ENCODE results near the gene TRMT5. TPM values are rescaled to one million over a fixed set of nuclear protein-coding genes. Genes with fewer than 3 reads are reported as not detected.

The TRMT5 gene
- total and polyA plus RNA-seq, 2 of the 8 experiments (the other 6 are each of a cell fraction or from before 2014, with no cell fraction given), result 4.3 to 24.2 TPM

GRCh38 chr14:60974090-60974651 lies 6.7 kb downstream of the TRMT5 start:
- H2BK12ac ChIP-seq (ENCODE audit: low read depth, low read length), result no peak overlapping the region
- no peak overlapping the region for H3K4me3 ChIP-seq (ENCODE audit: extremely low read depth in 1 of 4, insufficient read depth in 2 of 4, low read depth in 3 of 4, low read length in 4 of 4)
- no peak overlapping the region for H4K91ac ChIP-seq (replicated peaks; ENCODE audit: insufficient read length, low read length)
- no peak overlapping the region for H4K5ac ChIP-seq (ENCODE audit: insufficient read length, low read depth, low read length)
- H3K36me3 ChIP-seq (ENCODE audit: control insufficient read depth in 2 of 4, insufficient read depth in 4 of 4, low read length in 3 of 4), result peaks cover 0 to 41% (median 12%) of the 10 kb centered on the region in 4 experiments; a peak in 6 of 8 replicates
- H3K18ac ChIP-seq (ENCODE audit: extremely low read depth, low read length), result no peak overlapping the region
- no peak overlapping the region for H2BK5ac ChIP-seq (ENCODE audit: low read depth, low read length)
- H3K27ac ChIP-seq (ENCODE audit: low read depth, low read length), result no peak overlapping the region
- H3K14ac ChIP-seq (ENCODE audit: insufficient read length), result no peak overlapping the region
- no peaks in the 10 kb centered on the region for H3K27me3 ChIP-seq (replicated peaks in 1 of 4; ENCODE audit: control insufficient read depth in 3 of 4, extremely low read depth in 1 of 4, insufficient read depth in 3 of 4, low read length in 3 of 4)
- H4K8ac ChIP-seq (ENCODE audit: extremely low read depth, insufficient read depth, low read length), result no peak overlapping the region
- no peak for DNase-seq (ENCODE audit: low read depth in 1 of 2, low spot score in 2 of 2)
- H3K4ac ChIP-seq (replicated peaks; ENCODE audit: insufficient read length, low read depth, low read length), result no peak overlapping the region
- H3K79me1 ChIP-seq (ENCODE audit: low read depth, low read length), result no peaks in the 10 kb centered on the region
- no peak overlapping the region for H2BK15ac ChIP-seq (ENCODE audit: low read length)
- ChIA-PET CTCF (ENCODE audit: partially characterized antibody) (no interaction called here), POLR2A (ENCODE audit: partially characterized antibody) (no interaction called here)
- FAIRE-seq, result no peak
- 88% methylated on average over 6 of the region's 6 CpGs; no CpG with 5 or more reads in 1 of the 2 experiments for WGBS, 2 experiments (ENCODE audit: extremely low coverage in 1 of 2, insufficient coverage in 1 of 2, insufficient read length in 1 of 2, insufficient replicate concordance in 2 of 2, low coverage in 1 of 2, low lambda C conversion rate in 2 of 2, missing lambda C conversion rate in 1 of 2)
- no peaks in the 10 kb centered on the region for H3K23me2 ChIP-seq (ENCODE audit: low read depth, low read length)
- H3K9me3 ChIP-seq (ENCODE audit: insufficient read depth in 2 of 2, low read depth in 1 of 2, low read length in 1 of 2), result no peaks in the 10 kb centered on the region
- no peak overlapping the region for H3K23ac ChIP-seq (ENCODE audit: insufficient read length)
- peaks cover 0 to 3% of the 10 kb centered on the region in 2 experiments for H4K20me1 ChIP-seq (replicated peaks in 1 of 2; ENCODE audit: control insufficient read depth in 1 of 2, insufficient read depth in 2 of 2, low read length in 2 of 2)
- no peak overlapping the region for H2BK20ac ChIP-seq (ENCODE audit: low read length)
- H3K4me1 ChIP-seq (replicated peaks in 1 of 4; ENCODE audit: control insufficient read depth in 3 of 4, insufficient read depth in 4 of 4, low read length in 3 of 4), result no peaks in the 10 kb centered on the region
- H3K56ac ChIP-seq (replicated peaks; ENCODE audit: insufficient read length, low read depth, low read length), result no peak overlapping the region
- peaks cover 0 to 8% of the 10 kb centered on the region in 2 experiments; a peak in 2 of 4 replicates for H3K79me2 ChIP-seq (ENCODE audit: control insufficient read depth in 1 of 2, insufficient read depth in 2 of 2, low read length in 2 of 2)
- no peak overlapping the region for H2BK120ac ChIP-seq (replicated peaks; ENCODE audit: low read depth, low read length)
- no peak overlapping the region for H3K4me2 ChIP-seq (ENCODE audit: insufficient read depth in 1 of 2, low read depth in 2 of 2, low read length in 2 of 2)
- H3K9ac ChIP-seq (replicated peaks in 1 of 4; ENCODE audit: extremely low read depth in 1 of 4, low read depth in 3 of 4, low read length in 3 of 4), result no peak overlapping the region
- no peak overlapping the region for H2AK5ac ChIP-seq (ENCODE audit: low read depth, low read length)
- H2AFZ ChIP-seq (ENCODE audit: low read length), result no peak overlapping the region
- TF ChIP-seq NANOG (IDR thresholded peaks at IDR 0.05; ENCODE audit: insufficient read depth, low read depth, low read length, poor library complexity, severe bottlenecking) (no peak), KDM4A (IDR thresholded peaks at IDR 0.05; ENCODE audit: low read depth, low read length, severe bottlenecking) (no peak), POLR2A (IDR thresholded peaks at IDR 0.05; ENCODE audit: control extremely low read depth in 1 of 2, low read depth in 2 of 2, low read length in 2 of 2) (no peak), E2F6 (IDR thresholded peaks at IDR 0.05) (no peak), RBBP5 (IDR thresholded peaks at IDR 0.05; ENCODE audit: borderline replicate concordance, low read depth, low read length) (no peak), SIN3A (conservative IDR thresholded peaks at IDR 0.05 in 1 of 2, IDR thresholded peaks at IDR 0.05 in 1 of 2; ENCODE audit: low read depth in 1 of 2, low read length in 2 of 2) (no peak), TBP (IDR thresholded peaks at IDR 0.05; ENCODE audit: low read depth, low read length) (no peak), BRCA1 (IDR thresholded peaks at IDR 0.05; ENCODE audit: low read depth, low read length) (no peak), BACH1 (IDR thresholded peaks at IDR 0.05; ENCODE audit: low read length) (no peak)
